Measurements from ENCODE around the gene XKRX.

Gene XKRX

GRCh38 chrX:100928660-100929613 lies at the start of gene XKRX:
XKRX (minus strand) TSS chrX:100928917; CDS start chrX:100928304, 613 bp downstream.
- DNase-seq = peak; percentile 17 to 32

GRCh38 chrX:100976211-100976610 lies 47.5 kb upstream of the XKRX start:
- no peak for DNase-seq

- no peak for DNase-seq
These were observed 46.5 kb upstream of the XKRX start for GRCh38 chrX:100975212-100975611.

GRCh38 chrX:100973411-100973810 lies 44.7 kb upstream of the XKRX start:
- DNase-seq = no peak

- DNase-seq = no peak
These were observed 41.2 kb upstream of the XKRX start for GRCh38 chrX:100969936-100970335.

- no peak for DNase-seq
These were observed 40.7 kb upstream of the XKRX start, which contains the start of gene ARL13A for GRCh38 chrX:100969408-100969807. ARL13A (plus strand) TSS chrX:100969708; CDS start chrX:100973690, 3,982 bp downstream.

- no peak for DNase-seq
These were observed 35.6 kb upstream of the XKRX start for GRCh38 chrX:100964362-100964761.

GRCh38 chrX:100962811-100963210 lies 34.1 kb upstream of the XKRX start:
- no peak for DNase-seq

- no peak for DNase-seq
These were observed 19.8 kb upstream of the XKRX start for GRCh38 chrX:100948557-100948956.

- no peak for DNase-seq
These were observed 17.7 kb upstream of the XKRX start for GRCh38 chrX:100946299-100946927.

- no peak for DNase-seq
These were observed 15.9 kb upstream of the XKRX start for GRCh38 chrX:100944601-100945000.

GRCh38 chrX:100939333-100939732 lies 10.6 kb upstream of the XKRX start:
- no peak for DNase-seq

- no peak for DNase-seq
These were observed 7.0 kb upstream of the XKRX start for GRCh38 chrX:100935767-100936166.

- no peak for DNase-seq
These were observed 3.2 kb upstream of the XKRX start for GRCh38 chrX:100931925-100932285.

GRCh38 chrX:100931218-100931924 lies 2.7 kb upstream of the XKRX start:
- DNase-seq = no peak

- no peak for DNase-seq
These were observed 2.3 kb downstream of the XKRX start for GRCh38 chrX:100926453-100926852.

- no peak for DNase-seq
These were observed 4.3 kb downstream of the XKRX start for GRCh38 chrX:100924375-100924774.

GRCh38 chrX:100915562-100915961 lies 13.2 kb downstream of the XKRX start:
- no peak for DNase-seq

GRCh38 chrX:100913111-100913510 lies 15.6 kb downstream of the XKRX start:
- no peak for DNase-seq

GRCh38 chrX:100911731-100912130 lies 17.0 kb downstream of the XKRX start:
- no peak for DNase-seq

GRCh38 chrX:100905620-100906019 lies 23.1 kb downstream of the XKRX start:
- DNase-seq = no peak

- no peak for DNase-seq
These were observed 24.3 kb downstream of the XKRX start for GRCh38 chrX:100904433-100904832.

GRCh38 chrX:100895365-100896075 lies 33.2 kb downstream of the XKRX start:
- DNase-seq = peak; percentile 8 to 12
